HCT116 (cell line): ENCODE results near the gene EIF4E2. TPM values are rescaled to one million over a fixed set of nuclear protein-coding genes. Genes with fewer than 3 reads are reported as not detected.

Experiments
- ATAC-seq: fragments of 200-7000 bp; cut with Tn5 transposase; 2 replicates; pipeline ENCODE4 v1.9.1; 2020; ENCODE audit warnings: mild to moderate bottlenecking, moderate library complexity
- BruUV-seq: library from RNA; stranded (reverse); fragments of 400-500 nt; replicated peaks from 2 replicates; lab custom pipeline; 2021; lab: Mats Ljungman, UMichigan
- CTCF ChIA-PET: fragments of 300-600 bp; sonication (Branson Sonifier 250); formaldehyde crosslinking; loops from one replicate; lab custom pipeline; 2021; ENCODE audit warnings: antibody characterized with exemption; lab: Charles Lee
- POLR2A ChIA-PET: fragments of 300-600, 350-600 bp; sonication (Branson Sonifier 250); formaldehyde crosslinking; loops from one replicate; lab custom pipeline; 2021; ENCODE audit warnings: antibody characterized with exemption; lab: Charles Lee
- RAD21 ChIA-PET, 2 experiments: fragments of 300-600 bp; sonication (Branson Sonifier 250); formaldehyde crosslinking; loops; one replicate each; lab custom pipeline; 2023; ENCODE audit warnings: low total read pairs in 2 of 2; ENCODE audit not compliant: uncharacterized antibody in 2 of 2, unreplicated experiment in 2 of 2, low non-redundant PET in 1 of 2; lab: Charles Lee
- DNase-seq: peaks from one replicate; pipeline ENCODE4 v3.0.0-alpha.2; 2010; ENCODE audit warnings: low read depth, low spot score
- H2AFZ ChIP-seq: fragments of 200-600 bp; shearing (Covaris generic), sonication (generic); 2 replicates; pipeline ENCODE4 v1.6.1; 2017; ENCODE audit warnings: low read depth, mixed run types, mixed read lengths, antibody characterized with exemption, low read length; ENCODE audit not compliant: poor library complexity, severe bottlenecking
- H3K27ac ChIP-seq: 2 replicates; pipeline ENCODE4 v1.5.1; 2012; ENCODE audit warnings: low read depth, low read length
- H3K27me3 ChIP-seq: fragments of 200-600 bp; sonication (generic); 2 replicates; pipeline ENCODE4 v1.6.1; 2016; ENCODE audit warnings: mixed run types, low read length, mixed read lengths; ENCODE audit not compliant: insufficient read depth
- H3K36me3 ChIP-seq, 2 experiments: fragments of 200-500 bp in 1 of 2; fragments of 200-600 bp in 1 of 2; sonication (Bioruptor generic) in 1 of 2; sonication (generic) in 1 of 2; 2 replicates each; pipeline versions ENCODE4 v1.5.1 to v1.6.1; 2014 to 2016; ENCODE audit warnings: low read length in 2 of 2, inconsistent platforms in 1 of 2, mixed read lengths in 1 of 2, mixed run types in 1 of 2; ENCODE audit not compliant: insufficient read depth in 2 of 2, control insufficient read depth in 1 of 2
- H3K4me1 ChIP-seq, 2 experiments: fragments of 200-600 bp in 1 of 2; sonication (generic) in 1 of 2; 2 replicates each; pipeline versions ENCODE4 v1.5.1 to v1.6.1; 2012 to 2017; ENCODE audit warnings: low read length in 2 of 2, inconsistent platforms in 1 of 2, mild to moderate bottlenecking in 1 of 2, mixed read lengths in 1 of 2, mixed run types in 1 of 2, moderate library complexity in 1 of 2; ENCODE audit not compliant: insufficient read depth in 2 of 2, control insufficient read depth in 1 of 2
- H3K4me2 ChIP-seq: fragments of 200-600 bp; sonication (generic); 2 replicates; pipeline ENCODE4 v1.6.1; 2017; ENCODE audit warnings: mixed run types, low read length, mixed read lengths
- H3K4me3 ChIP-seq, 2 experiments: fragments of 200-600 bp in 1 of 2; sonication (generic) in 1 of 2; replicated peaks in 1 of 2; 2 replicates each; pipeline ENCODE4 v1.5.1; 2011 to 2016; ENCODE audit warnings: low read length in 2 of 2, control low read depth in 1 of 2, low read depth in 1 of 2, mild to moderate bottlenecking in 1 of 2, mixed read lengths in 1 of 2, mixed run types in 1 of 2
- H3K79me2 ChIP-seq: fragments of 200-600 bp; sonication (generic); 2 replicates; pipeline ENCODE4 v1.6.1; 2017; ENCODE audit warnings: mild to moderate bottlenecking, mixed run types, low read length, moderate library complexity, mixed read lengths; ENCODE audit not compliant: insufficient read depth
- H3K9ac ChIP-seq: fragments of 200-600 bp; sonication (generic); 2 replicates; pipeline ENCODE4 v1.6.1; 2016; ENCODE audit warnings: low read length, mixed read lengths
- H3K9me2 ChIP-seq: fragments of 200-600 bp; sonication (generic), shearing (Covaris generic); 2 replicates; pipeline ENCODE4 v1.6.1; 2017; ENCODE audit warnings: mixed run types, mild to moderate bottlenecking, moderate library complexity; ENCODE audit not compliant: insufficient read depth
- H3K9me3 ChIP-seq, 2 experiments: fragments of 200-500 bp in 1 of 2; fragments of 200-600 bp in 1 of 2; sonication (Bioruptor generic) in 1 of 2; sonication (generic) in 1 of 2; 2 replicates each; pipeline ENCODE4 v1.6.1; 2014 to 2017; ENCODE audit warnings: low read length in 2 of 2, mixed read lengths in 2 of 2, inconsistent platforms in 1 of 2, low read depth in 1 of 2, mild to moderate bottlenecking in 1 of 2, mixed run types in 1 of 2, moderate library complexity in 1 of 2; ENCODE audit not compliant: control insufficient read depth in 1 of 2, insufficient read depth in 1 of 2
- H4K20me1 ChIP-seq: fragments of 200-600 bp; sonication (generic), shearing (Covaris generic); 2 replicates; pipeline ENCODE4 v1.6.1; 2017; ENCODE audit warnings: mixed run types, mild to moderate bottlenecking, moderate library complexity; ENCODE audit not compliant: insufficient read depth
- ATF3 ChIP-seq: IDR thresholded peaks from 2 replicates; pipeline ENCODE4 v1.6.1; 2012
- CBX3 ChIP-seq: IDR thresholded peaks from 2 replicates; pipeline ENCODE4 v1.6.1; 2012; ENCODE audit warnings: low read depth
- CTCF ChIP-seq, 3 experiments: fragments of 200-600 bp in 1 of 3; sonication (generic) in 1 of 3; IDR thresholded peaks in 2 of 3; conservative IDR thresholded peaks in 1 of 3; 2 replicates each; pipeline ENCODE4 v1.5.1; 2012 to 2017; ENCODE audit warnings: low read depth in 2 of 3, low read length in 2 of 3, antibody characterized with exemption in 1 of 3, borderline replicate concordance in 1 of 3, control low read depth in 1 of 3, mild to moderate bottlenecking in 1 of 3, mixed read lengths in 1 of 3, mixed run types in 1 of 3, moderate library complexity in 1 of 3; ENCODE audit not compliant: insufficient read depth in 1 of 3
- EGR1 ChIP-seq: IDR thresholded peaks from 2 replicates; pipeline ENCODE4 v1.6.1; 2012; ENCODE audit warnings: low read depth
- ELF1 ChIP-seq: IDR thresholded peaks from 2 replicates; pipeline ENCODE4 v1.6.1; 2012; ENCODE audit warnings: low read depth, borderline replicate concordance
- EZH2 ChIP-seq: fragments of 200-600 bp; sonication (generic); IDR thresholded peaks from 2 replicates; pipeline ENCODE4 v1.6.1; 2017; ENCODE audit warnings: antibody characterized with exemption, mixed run types
- EZH2phosphoT487 ChIP-seq: fragments of 200-600 bp; IDR thresholded peaks from 2 replicates; pipeline ENCODE4 v1.6.1; 2018; ENCODE audit warnings: antibody characterized with exemption, borderline replicate concordance
- JUND ChIP-seq: IDR thresholded peaks from 2 replicates; pipeline ENCODE4 v1.6.1; 2012
- MAX ChIP-seq: IDR thresholded peaks from 2 replicates; pipeline ENCODE4 v1.6.1; 2012
- POLR2AphosphoS5 ChIP-seq: IDR thresholded peaks from 2 replicates; pipeline ENCODE4 v1.6.1; 2011; ENCODE audit warnings: mild to moderate bottlenecking, low read depth, low read length, moderate library complexity
- SIN3A ChIP-seq: IDR thresholded peaks from 2 replicates; pipeline ENCODE4 v1.6.1; 2012; ENCODE audit warnings: low read depth
- SP1 ChIP-seq: IDR thresholded peaks from 2 replicates; pipeline ENCODE4 v1.6.1; 2012; ENCODE audit warnings: low read depth
- SRF ChIP-seq: IDR thresholded peaks from 2 replicates; pipeline ENCODE4 v1.6.1; 2012; ENCODE audit warnings: low read depth
- TCF7L2 ChIP-seq: IDR thresholded peaks from 2 replicates; pipeline ENCODE4 v1.7.0; 2011; ENCODE audit warnings: borderline replicate concordance, inconsistent platforms; ENCODE audit not compliant: insufficient read depth, insufficient read length; ENCODE audit errors: extremely low read depth
- ZBTB33 ChIP-seq: IDR thresholded peaks from 2 replicates; pipeline ENCODE4 v1.6.1; 2011; ENCODE audit warnings: mild to moderate bottlenecking, low read length, moderate library complexity; ENCODE audit not compliant: insufficient replicate concordance; ENCODE audit errors: extremely low read depth
- ZFX ChIP-seq: fragments of 450-650 bp; IDR thresholded peaks from 2 replicates; pipeline ENCODE4 v1.6.1; 2017
- ZNF274 ChIP-seq: fragments of 200-500 bp; sonication (Bioruptor generic); IDR thresholded peaks from 2 replicates; pipeline ENCODE4 v1.6.1; 2014; ENCODE audit warnings: mild to moderate bottlenecking, low read depth, low read length, inconsistent platforms
- intact Hi-C: fragments of 100-400 bp; cut with micrococcal nuclease; formaldehyde crosslinking; loops from 2 replicates; pipeline ENCODE4 v1.10.0; 2022
- total RNA-seq: library from RNA; stranded (reverse); gene quantifications from one replicate; pipeline ENCODE4 v1.2.1, GENCODE V29; 2021; ENCODE audit not compliant: unreplicated experiment

Gene EIF4E2
- total RNA-seq, 1 experiment from 2014 or later, result 58.6 TPM

- DNase-seq, result no peak
- H3K9me3 ChIP-seq, result no peaks in the 10 kb centered on the region
- H2AFZ ChIP-seq, result no peak overlapping the region
- no peaks in the 10 kb centered on the region for H3K9me2 ChIP-seq
- no peak for ATAC-seq
- BruUV-seq, result no TSS peak
- H3K79me2 ChIP-seq, result peaks cover 65% of the 10 kb centered on the region
- H3K4me2 ChIP-seq, result no peak overlapping the region
- no peak overlapping the region for H3K27ac ChIP-seq
- TF ChIP-seq EZH2, result no peak
- no peak for TF ChIP-seq SIN3A
- TF ChIP-seq ATF3, result no peak
- TF ChIP-seq EGR1, result no peak
- H4K20me1 ChIP-seq, result no peaks in the 10 kb centered on the region; the same call in 1 of the 2 replicates
- intact Hi-C loops, result no loop called here
- no peak overlapping the region for H3K4me3 ChIP-seq
- H3K4me1 ChIP-seq, result peaks cover 5% of the 10 kb centered on the region in 2 experiments; a peak in 2 of 4 replicates
- ChIA-PET RAD21 (no interaction called here), POLR2A (no interaction called here), CTCF (no interaction called here)
- H3K27me3 ChIP-seq, result no peaks in the 10 kb centered on the region
- no peak overlapping the region for H3K9ac ChIP-seq
- H3K36me3 ChIP-seq, result peaks cover 26 to 37% of the 10 kb centered on the region in 2 experiments; a peak in 2 of 4 replicates
Measured at GRCh38 chr2:232556426-232556825, 5.9 kb downstream of the EIF4E2 start.

GRCh38 chr2:232562515-232563151, 12.1 kb downstream of the EIF4E2 start:
- ChIA-PET CTCF (no interaction called here), POLR2A (interaction anchor here (1.2 kb wide), 1 partner anchor 12 kb away, joined by 4 read pairs; the partner anchor contains the start of genes EIF4E2 and TIGD1), RAD21 (no interaction called here)
- Histone ChIP-seq H3K27ac (no peak overlapping the region), H4K20me1 (no peaks in the 10 kb centered on the region), H3K4me2 (no peak overlapping the region), H3K79me2 (peaks cover 8% of the 10 kb centered on the region; the same call in 1 of the 2 replicates), H3K4me1 (peaks cover 3 to 10% of the 10 kb centered on the region in 2 experiments), H3K9ac (no peak overlapping the region), H3K27me3 (no peaks in the 10 kb centered on the region), H3K36me3 (peaks cover 26 to 39% of the 10 kb centered on the region in 2 experiments; a peak in 2 of 4 replicates), H3K9me3 (no peaks in the 10 kb centered on the region), H3K9me2 (no peaks in the 10 kb centered on the region), H3K4me3 (no peak overlapping the region), H2AFZ (no peak overlapping the region)
- intact Hi-C loops, result no loop called here
- BruUV-seq, result no TSS peak
- ATAC-seq (peak; percentile 63; the same call in 1 of the 2 replicates), DNase-seq (no peak)
- TF ChIP-seq POLR2AphosphoS5, result no peak
- no peak for TF ChIP-seq EZH2phosphoT487
- TF ChIP-seq CTCF (IDR thresholded peaks at IDR 0.05 in 2 of 3, conservative IDR thresholded peaks at IDR 0.05 in 1 of 3; ENCODE audit: borderline replicate concordance in 1 of 3, insufficient read depth in 1 of 3, low read depth in 2 of 3, low read length in 2 of 3), result no peak
- no peak for TF ChIP-seq EZH2
- TF ChIP-seq TCF7L2, result no peak
- no peak for TF ChIP-seq JUND
- no peak for TF ChIP-seq ELF1
- no peak for TF ChIP-seq ZBTB33
- TF ChIP-seq SP1, result no peak
- TF ChIP-seq MAX, result no peak
- TF ChIP-seq CBX3, result no peak
- TF ChIP-seq ZNF274, result no peak
- TF ChIP-seq SRF, result no peak
- no peak for TF ChIP-seq ZFX
